NB4 (cell line): Measurements from ENCODE around the gene NAALADL2.

ENCODE experiments used
- CTCF ChIP-seq: IDR thresholded peaks from one replicate; pipeline ENCODE4 v1.5.1; 2012; ENCODE audit warnings: low read depth, low read length
- MAX ChIP-seq: IDR thresholded peaks from 2 replicates; pipeline ENCODE4 v1.6.1; 2011; ENCODE audit warnings: low read depth, low read length
- MYC ChIP-seq: IDR thresholded peaks from 2 replicates; pipeline ENCODE4 v1.6.1; 2011; ENCODE audit warnings: low read depth, low read length
- POLR2A ChIP-seq: IDR thresholded peaks from 2 replicates; pipeline ENCODE4 v1.6.1; 2011; ENCODE audit warnings: mild to moderate bottlenecking; ENCODE audit not compliant: insufficient read length; ENCODE audit errors: extremely low read depth

- no peak for TF ChIP-seq POLR2A
- TF ChIP-seq MAX = no peak
- no peak for TF ChIP-seq CTCF
- TF ChIP-seq MYC = no peak
These were observed 933.1 kb downstream of the NAALADL2 start for GRCh38 chr3:175792245-175792644.
